HG03442 (cell line): ENCODE measurements around the gene BABAM1.

Source experiments
- ATAC-seq: cut with Tn5 transposase; IDR thresholded peaks from one replicate; pipeline ENCODE4 v1.9.1; 2021; ENCODE audit warnings: mild to moderate bottlenecking, moderate library complexity; ENCODE audit not compliant: unreplicated experiment

The BABAM1 gene

DNA sequence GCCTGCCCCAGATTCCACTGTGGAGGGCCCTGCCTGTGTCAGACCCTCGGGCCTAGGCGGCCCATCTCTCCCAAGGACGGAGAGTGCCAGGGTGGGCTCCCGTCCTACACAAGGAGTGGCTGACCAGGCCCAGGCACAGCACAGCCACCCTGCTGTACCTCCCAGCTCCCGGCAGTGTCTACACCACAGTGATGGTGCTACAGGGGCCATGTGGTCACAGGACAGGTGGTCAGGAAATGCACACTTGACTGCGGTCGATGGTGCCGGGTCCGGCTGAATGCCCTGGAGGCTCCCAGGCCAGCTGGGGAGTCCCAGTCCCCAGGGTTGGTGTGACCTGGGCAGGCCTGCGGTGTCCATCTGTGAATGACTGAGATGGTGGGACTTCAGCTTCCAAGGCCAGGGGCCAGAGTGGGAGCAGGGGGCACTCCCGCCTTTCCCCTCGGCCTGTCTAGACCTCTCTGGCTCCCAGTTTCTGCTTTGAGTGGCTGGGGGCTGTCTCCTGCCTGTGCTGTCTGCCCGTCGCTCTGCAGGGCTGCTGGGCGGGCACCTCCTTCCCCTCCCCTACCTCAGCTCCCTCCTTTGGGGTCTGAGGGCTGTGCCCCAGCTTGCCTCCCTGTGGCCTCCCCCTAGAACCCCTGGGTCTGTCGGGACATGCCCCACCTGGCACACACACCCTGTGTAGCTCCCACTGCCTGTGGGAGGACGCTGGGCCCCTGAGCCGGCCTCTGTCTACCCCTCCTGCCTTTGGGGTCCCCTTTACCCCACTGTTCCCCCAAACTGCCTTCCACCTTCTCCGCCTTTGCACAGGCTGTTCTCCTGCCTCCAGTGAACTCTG, 54.6 kb downstream of the BABAM1 start:
- no peak for ATAC-seq

DNA sequence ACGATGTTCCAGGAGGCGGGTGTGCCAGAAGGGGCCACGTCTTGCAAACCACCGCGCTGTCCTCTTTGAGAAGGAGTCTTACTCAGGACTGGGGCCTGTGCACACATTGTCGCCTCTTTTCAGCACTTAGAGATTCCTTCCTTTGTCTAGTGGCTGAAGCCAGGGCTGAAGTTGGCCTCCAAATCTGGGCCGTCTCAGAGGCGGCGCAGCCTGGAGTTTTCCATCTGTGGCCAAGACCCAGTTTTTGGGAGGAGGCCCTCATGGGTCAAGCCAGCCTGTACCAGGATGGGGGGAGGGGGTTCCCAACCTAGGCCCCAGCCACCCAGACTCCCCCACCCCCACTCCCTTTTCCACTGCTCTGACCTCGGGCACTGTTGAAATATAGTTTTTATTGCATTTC, 55.6 kb downstream of the BABAM1 start:
- ATAC-seq, result no peak

DNA sequence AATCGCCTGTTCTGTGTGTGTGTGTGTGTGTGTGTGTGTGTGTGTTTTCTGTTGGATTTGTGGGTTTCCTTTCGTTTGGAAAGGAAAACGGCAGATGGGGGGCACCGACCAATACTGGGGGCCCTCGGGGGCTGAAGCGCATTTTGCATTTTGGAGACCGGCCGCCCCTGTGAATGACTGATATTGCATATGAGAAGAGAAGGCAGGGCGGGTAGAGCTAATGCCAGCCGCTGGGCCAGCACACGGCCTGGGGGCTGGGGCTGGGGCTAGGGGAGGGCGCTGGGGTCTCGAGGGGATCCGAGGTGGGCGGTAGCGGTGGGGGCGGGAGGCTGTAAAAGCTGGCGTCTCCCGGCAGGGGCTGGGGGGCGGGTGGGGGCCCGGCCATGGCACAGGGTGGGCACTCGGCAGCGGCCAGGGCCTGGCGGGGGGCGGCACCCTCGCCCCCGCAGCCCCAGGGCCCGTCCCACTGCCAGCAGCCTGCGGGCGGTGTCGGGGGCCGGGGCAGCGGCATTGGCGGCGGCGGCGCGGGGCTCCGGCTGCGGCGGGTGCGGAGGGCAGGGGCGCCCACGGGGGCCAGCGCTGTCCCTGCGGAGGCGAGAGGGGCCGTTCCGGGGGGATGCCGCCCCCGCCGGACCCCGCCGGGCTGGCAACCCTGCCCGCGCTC, 56.2 kb downstream of the BABAM1 start:
- ATAC-seq, result no peak

DNA sequence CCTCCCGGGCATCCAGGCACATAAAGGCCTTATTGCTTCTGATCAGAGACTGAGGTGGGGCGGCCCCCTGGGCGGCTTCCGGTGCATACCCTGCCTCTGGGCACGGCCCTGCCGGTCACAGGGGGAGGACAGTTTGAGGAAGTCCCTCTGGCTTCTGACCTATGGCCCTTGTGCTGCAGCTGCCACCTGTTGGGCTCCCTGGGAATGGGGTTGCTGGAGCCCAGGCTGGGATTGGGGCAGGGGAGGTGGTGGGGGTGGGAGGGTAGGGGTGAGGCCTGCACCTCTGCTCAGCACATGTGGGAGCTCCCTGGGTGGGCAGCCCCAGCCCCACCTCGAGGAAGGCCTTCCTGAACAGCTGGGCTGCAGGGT, 56.7 kb downstream of the BABAM1 start:
- ATAC-seq, result no peak

DNA sequence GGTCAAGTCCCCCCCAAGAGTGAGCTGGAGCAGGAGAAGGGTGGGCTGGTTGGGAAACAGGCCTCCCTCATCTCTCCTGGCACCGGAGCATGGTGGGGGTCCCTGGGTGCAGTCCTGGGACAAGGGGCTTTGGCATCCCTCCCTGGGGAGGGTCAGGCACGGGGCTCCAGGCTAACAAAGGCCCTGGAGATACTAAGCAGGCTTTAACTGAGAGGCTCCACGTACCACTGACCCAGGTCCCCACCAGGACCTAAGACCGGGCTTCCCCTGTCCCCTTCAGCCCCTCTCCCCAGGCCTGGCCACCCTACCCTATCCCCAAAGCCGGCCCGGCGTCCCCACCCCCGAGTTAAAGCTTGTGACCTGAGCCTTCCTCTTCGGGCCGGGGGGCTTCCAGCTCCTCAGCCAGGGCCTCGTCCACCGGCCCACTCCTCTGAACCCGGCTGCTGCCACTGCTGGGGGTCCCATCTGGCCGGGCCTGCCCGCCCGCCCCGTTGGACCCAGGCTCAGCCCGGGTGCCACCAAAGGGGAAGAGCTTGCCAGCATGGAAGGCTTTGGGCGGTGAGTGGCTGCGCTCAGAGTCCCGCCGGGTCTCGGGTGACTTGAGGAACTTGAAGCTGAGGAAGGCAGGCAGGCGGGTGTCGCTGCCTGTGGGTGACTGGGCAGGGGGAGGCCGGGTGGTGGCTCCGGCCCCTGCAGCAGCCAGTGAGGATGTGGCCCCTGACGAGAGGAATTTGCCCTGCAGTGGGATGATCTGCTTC, 57.3 kb downstream of the BABAM1 start:
- ATAC-seq, result no peak

DNA sequence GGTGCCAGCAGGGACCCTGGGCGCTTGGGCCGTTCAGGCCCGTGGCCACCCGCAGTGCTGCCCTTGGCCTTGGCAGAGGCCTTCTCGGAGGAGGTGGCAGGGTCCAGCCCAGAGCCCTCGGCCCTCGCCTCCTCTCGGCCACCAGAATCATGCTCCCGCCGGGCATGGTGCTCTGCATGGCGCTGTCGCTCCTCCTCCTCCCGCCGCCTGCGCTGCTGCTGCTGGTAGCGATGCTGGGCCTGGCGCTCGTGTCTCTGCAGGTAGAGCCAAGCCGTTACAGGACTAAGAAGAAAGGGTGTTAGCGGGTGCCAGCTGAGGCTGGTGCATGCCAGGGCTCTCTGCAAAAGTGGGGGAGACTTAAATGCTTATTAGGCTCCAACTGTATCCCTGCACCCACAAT, 57.9 kb downstream of the BABAM1 start:
- ATAC-seq, result no peak

DNA sequence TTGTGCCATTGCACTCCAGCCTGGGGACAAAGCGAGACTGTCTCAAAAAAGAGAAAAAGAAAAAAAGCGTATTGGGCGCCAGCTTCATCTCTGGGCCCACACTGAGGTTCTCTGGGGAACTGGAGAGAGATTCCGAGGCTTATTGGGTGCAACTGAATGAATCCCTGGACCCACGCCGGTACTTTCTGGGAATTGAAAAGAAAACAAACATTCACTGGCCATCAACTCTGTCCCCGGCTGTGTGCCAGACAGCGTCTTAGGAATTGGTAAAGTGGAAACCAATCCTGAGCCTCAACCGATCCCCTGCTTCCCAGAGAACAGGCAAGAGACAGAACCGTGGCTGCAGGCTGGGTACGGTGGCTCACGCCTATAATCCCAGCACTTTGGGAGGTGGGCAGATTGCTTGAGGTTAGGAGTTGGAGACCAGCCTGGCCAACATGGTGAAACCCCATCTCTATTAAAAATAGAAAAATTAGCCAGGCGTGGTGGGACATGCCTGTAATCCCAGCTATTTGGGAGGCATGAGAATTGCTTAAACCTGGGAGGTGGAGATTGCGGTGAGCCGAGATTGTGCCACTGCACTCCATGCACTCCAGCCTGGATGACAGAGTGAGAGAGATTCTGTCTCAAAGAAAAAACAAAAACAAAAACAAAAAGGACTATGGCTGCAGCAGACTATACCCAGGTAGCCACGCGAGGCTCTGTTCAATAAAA, 58.8 kb downstream of the BABAM1 start:
- no peak for ATAC-seq

DNA sequence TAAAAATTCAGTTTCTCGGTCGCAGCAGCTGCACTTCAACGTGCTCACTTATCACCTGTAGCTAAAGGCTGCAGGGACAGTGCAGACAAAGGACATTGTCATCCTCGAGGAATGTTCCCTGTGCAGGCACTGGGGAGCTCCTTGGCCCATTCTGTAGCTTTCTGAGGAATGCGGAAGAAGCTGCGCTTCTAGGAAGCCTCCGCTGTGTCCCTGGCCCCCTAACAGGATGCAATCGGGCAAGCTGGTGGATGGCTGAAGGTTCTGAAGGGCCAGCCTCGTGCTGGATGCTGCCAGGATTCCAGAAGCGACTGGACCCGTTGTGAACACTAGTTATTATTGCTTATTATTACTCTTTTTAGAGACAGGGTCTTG, 59.3 kb downstream of the BABAM1 start:
- no peak for ATAC-seq

DNA sequence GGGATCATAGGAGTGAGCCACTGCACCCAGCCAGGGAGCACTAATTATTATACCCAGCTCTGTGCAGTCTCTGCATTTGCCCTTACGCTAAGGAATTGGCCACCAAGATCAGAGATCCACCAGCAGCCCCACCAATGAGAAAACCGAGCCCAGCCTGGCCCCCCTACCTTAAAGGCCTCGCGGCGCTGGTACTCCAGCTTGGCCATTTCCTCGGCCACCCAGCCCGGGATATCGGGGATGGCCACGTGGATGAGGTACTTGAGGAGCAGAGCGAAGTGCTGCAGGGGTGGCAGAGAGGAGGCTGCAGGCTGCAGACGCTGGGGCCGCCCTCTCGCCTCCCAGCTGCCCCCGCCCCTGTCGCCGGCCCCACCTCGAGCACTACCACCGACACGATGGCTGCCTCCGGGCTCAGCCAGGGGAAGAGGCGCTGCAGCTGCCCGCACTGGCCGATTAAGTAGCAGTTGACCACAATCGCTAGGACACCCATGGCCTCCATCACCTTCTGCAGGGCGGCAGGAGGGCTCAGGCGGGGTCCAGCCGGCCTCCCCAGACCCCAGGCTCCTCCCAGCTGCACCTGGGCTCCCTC, 59.9 kb downstream of the BABAM1 start:
- ATAC-seq, result no peak

DNA sequence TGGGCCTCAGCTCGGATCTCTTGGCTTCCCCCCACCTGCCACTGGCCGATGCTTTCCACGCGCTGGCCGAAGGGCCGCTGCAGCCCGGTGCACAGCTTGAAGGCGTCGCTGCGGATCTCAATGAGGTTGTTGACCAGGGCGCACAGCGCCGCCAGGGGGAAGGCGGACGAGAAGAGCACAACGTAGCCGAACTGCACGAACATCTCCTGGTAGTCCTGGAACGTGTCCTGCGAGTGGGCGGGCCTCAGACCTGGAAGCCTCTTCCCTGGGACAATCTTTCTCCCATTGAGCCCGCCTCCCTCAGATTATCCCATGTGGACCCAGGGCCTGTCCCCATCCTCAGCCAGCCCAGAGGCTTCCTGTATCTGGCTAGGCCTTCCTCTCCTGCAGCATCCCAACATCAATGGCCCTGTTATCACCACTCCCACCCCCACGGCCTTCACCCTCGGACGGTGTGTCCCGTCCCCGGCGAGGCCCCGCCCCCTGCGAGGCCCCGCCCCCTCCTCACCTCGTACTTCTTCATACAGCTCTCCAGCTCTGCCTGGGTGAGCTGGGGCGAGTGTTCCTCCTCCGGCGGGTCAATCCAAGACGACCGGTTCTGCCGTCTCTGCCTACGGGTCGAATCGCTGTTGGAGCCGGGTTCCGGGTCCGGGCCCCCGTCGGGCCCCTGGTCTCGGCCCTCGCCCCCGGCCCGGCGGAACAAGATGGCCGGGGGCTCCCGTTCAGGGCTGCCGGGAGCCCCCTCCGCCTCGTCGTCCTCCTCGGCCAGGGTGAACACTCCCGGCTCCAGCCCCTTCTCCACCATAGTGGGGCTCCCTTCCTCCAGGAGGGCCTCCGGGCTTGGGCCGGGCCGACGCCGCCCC, 60.6 kb downstream of the BABAM1 start:
- ATAC-seq, result no peak
